Endothelial cell (in vitro differentiated cells): ENCODE measurements around the gene SLA2. TPM values are rescaled to one million over a fixed set of nuclear protein-coding genes. Genes with fewer than 3 reads are reported as not detected.
"Not testable (repeated sequence)": the region's sequence is repeated elsewhere in the genome, so short reads cannot be mapped to it uniquely, and the experiment has no call there.

Experiments
- DNase-seq: peaks from one replicate; pipeline ENCODE4 v3.0.0; 2021; ENCODE audit warnings: low spot score
- H3K27ac Mint-ChIP-seq: one replicate; pipeline ENCODE4 v1.8.0; 2021; ENCODE audit warnings: mixed read lengths, inconsistent platforms; ENCODE audit not compliant: unreplicated experiment
- H3K27me3 Mint-ChIP-seq: one replicate; pipeline ENCODE4 v1.8.0; 2021; ENCODE audit warnings: mild to moderate bottlenecking, moderate library complexity, mixed read lengths, inconsistent platforms; ENCODE audit not compliant: unreplicated experiment
- H3K36me3 Mint-ChIP-seq: one replicate; pipeline ENCODE4 v1.8.0; 2021; ENCODE audit warnings: mild to moderate bottlenecking, low read depth, mixed read lengths, inconsistent platforms; ENCODE audit not compliant: unreplicated experiment
- H3K4me1 Mint-ChIP-seq: one replicate; pipeline ENCODE4 v1.8.0; 2021; ENCODE audit warnings: mild to moderate bottlenecking, mixed read lengths, inconsistent platforms; ENCODE audit not compliant: unreplicated experiment
- H3K4me3 Mint-ChIP-seq: one replicate; pipeline ENCODE4 v1.8.0; 2021; ENCODE audit warnings: mild to moderate bottlenecking, mixed read lengths, inconsistent platforms; ENCODE audit not compliant: unreplicated experiment
- H3K9me3 Mint-ChIP-seq: one replicate; pipeline ENCODE4 v1.8.0; 2021; ENCODE audit warnings: mixed read lengths, inconsistent platforms; ENCODE audit not compliant: unreplicated experiment
- long read RNA-seq: library from polyadenylated mRNA; unstranded; transcript quantifications from one replicate; pipeline ENCODE4 v2.0.0, GENCODE V29; 2020; ENCODE audit not compliant: unreplicated experiment
- total RNA-seq: library from RNA; stranded (reverse); fragmentation: NEBNext Ultra II Directional; extraction: Animal tissue kit (Norgen Biotek cat#: 25700); gene quantifications from one replicate; pipeline ENCODE4 v1.2.1, GENCODE V29; 2021; ENCODE audit not compliant: unreplicated experiment
- TF ChIP-seq, protein P1 (sequence below): fragments of 200-600 bp; sonication (generic); IDR thresholded peaks from one replicate; pipeline ENCODE4 v1.5.0; 2021; ENCODE audit warnings: antibody characterized with exemption; ENCODE audit not compliant: unreplicated experiment

The SLA2 gene, protein sequence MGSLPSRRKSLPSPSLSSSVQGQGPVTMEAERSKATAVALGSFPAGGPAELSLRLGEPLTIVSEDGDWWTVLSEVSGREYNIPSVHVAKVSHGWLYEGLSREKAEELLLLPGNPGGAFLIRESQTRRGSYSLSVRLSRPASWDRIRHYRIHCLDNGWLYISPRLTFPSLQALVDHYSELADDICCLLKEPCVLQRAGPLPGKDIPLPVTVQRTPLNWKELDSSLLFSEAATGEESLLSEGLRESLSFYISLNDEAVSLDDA
- total RNA-seq = not detected
- long read RNA-seq = 0 reads

DNA sequence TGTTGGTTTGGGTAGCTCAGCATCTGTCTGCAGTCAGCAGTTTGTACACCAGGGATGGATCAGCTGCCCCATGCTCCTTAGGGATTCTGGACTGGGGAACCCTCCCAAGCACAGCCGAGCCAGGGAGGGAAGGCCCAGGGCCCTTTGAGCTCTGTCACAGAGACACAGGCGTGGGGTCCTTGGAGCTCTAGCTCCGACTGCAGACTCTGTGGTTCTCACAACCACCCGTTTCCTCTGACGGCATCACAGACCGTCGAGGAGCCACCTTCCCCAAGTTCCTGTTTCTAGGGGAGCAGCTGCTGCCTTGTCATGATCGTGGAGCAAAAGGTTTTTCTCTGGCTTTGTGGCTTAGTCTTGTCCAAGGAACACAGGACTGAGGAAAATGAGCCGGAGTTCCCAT lies at the start of gene SLA2:
TSS of gene SLA2 (minus strand) at position 199 of the 400 bp plus-strand sequence. CDS start 4,861 bp downstream, outside the sequence.
- Mint-ChIP-seq H3K4me1 (no peaks in the 10 kb centered on the region), H3K9me3 (no peaks in the 10 kb centered on the region), H3K27ac (no peak within 1 kb of the TSS), H3K4me3 (no peak within 1 kb of the TSS), H3K36me3 (no peaks in the 10 kb centered on the region), H3K27me3 (no peaks in the 10 kb centered on the region)
- TF ChIP-seq, protein P1, sequence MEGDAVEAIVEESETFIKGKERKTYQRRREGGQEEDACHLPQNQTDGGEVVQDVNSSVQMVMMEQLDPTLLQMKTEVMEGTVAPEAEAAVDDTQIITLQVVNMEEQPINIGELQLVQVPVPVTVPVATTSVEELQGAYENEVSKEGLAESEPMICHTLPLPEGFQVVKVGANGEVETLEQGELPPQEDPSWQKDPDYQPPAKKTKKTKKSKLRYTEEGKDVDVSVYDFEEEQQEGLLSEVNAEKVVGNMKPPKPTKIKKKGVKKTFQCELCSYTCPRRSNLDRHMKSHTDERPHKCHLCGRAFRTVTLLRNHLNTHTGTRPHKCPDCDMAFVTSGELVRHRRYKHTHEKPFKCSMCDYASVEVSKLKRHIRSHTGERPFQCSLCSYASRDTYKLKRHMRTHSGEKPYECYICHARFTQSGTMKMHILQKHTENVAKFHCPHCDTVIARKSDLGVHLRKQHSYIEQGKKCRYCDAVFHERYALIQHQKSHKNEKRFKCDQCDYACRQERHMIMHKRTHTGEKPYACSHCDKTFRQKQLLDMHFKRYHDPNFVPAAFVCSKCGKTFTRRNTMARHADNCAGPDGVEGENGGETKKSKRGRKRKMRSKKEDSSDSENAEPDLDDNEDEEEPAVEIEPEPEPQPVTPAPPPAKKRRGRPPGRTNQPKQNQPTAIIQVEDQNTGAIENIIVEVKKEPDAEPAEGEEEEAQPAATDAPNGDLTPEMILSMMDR = no peak
- no peak for DNase-seq

DNA sequence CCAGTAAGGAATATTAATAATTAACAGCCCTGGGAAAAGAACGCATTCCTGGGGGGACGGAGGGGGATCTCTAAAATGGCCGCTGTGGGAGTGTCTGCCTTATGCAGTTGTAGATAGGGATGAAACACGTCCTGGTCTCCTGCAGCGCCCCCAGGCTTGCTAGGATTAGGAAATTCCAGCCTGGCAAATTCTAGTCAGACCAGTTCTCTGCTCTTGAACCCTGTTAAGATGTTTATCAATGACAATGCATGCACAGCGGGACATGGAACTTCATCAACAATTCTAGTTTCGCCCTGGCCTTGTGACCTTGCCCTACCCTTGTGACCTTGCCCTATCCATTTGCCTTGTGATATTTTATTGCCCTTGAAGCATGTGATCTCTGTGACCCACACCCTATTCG lies 49.5 kb upstream of the SLA2 start:
- Mint-ChIP-seq H3K4me3 (peak overlapping the region; percentile 59), H3K36me3 (peaks cover 15% of the 10 kb centered on the region)
- not testable (repeated sequence) for H3K4me1 Mint-ChIP-seq, H3K9me3 Mint-ChIP-seq, H3K27ac Mint-ChIP-seq, DNase-seq, H3K27me3 Mint-ChIP-seq

DNA sequence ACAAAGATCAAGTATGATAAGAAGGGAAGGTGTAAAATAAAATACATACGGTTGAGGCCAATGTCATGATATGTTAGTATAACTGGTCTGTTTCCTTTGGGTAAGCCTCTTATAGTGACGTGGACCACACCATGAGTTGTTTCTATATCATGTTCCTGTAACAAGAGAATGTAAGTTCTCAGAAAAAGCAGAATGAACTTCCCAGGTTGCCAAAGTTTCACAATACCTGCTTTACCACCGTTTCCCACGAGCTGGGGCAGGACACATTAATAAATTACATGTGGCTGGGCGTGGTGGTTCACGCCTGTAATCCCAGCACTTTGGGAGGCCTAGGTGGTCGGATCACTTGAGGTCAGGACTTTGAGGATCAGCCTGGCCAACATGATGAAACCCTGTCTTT lies 42.6 kb upstream of the SLA2 start:
- Mint-ChIP-seq H3K27ac (no peak overlapping the region), H3K36me3 (peaks cover 4% of the 10 kb centered on the region), H3K27me3 (no peaks in the 10 kb centered on the region), H3K4me1 (no peaks in the 10 kb centered on the region), H3K9me3 (no peaks in the 10 kb centered on the region), H3K4me3 (no peak overlapping the region)
- no peak for DNase-seq
- TF ChIP-seq, protein P1 = no peak

DNA sequence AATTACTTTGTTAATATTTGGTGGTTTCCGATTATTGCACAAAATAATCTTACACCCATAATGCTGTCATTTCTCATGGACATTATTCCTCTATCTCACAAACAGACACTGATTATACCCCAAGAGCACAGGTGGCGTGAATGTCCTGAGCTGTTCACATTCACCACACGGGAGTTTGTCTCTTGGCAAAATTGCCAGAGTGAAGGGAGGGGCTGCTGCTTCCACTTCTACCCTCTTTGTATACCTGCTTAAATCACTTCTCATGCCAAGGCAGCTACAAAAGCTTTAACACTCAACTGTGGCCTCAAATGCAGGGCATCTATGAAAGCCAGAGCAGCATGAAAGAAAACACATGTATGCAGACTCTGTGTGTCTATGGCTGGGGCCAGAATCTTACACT lies 41.9 kb upstream of the SLA2 start:
- Mint-ChIP-seq H3K27ac (no peak overlapping the region), H3K4me1 (no peaks in the 10 kb centered on the region), H3K4me3 (no peak overlapping the region), H3K9me3 (no peaks in the 10 kb centered on the region), H3K36me3 (peaks cover 4% of the 10 kb centered on the region), H3K27me3 (no peaks in the 10 kb centered on the region)
- no peak for DNase-seq
- TF ChIP-seq, protein P1 = no peak

DNA sequence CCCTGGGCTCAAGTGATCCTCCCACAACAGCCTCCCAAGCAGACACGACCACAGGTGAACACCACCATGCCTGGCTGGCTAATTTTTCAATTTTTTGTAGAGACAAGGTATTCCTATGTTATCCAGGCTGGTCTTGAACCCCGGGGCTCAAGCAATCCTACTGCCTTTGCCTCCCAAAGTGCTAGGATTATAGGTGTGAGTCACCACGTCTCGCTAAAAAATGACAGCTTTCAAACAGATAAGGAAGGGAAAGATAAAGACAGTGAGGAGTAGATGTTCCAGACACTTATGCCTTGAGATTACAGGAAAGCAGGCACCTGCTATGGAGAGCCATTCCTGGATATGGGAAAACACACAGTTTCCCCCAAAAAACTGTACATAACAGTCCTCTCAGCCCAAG lies 40.9 kb upstream of the SLA2 start:
- Mint-ChIP-seq H3K4me1 (no peaks in the 10 kb centered on the region), H3K9me3 (no peaks in the 10 kb centered on the region), H3K27ac (no peak overlapping the region), H3K36me3 (peaks cover 4% of the 10 kb centered on the region), H3K4me3 (no peak overlapping the region), H3K27me3 (no peaks in the 10 kb centered on the region)
- TF ChIP-seq, protein P1 = no peak
- DNase-seq = no peak
